ENCODE measurements around the gene SLC6A17. TPM values are rescaled to one million over a fixed set of nuclear protein-coding genes. Genes with fewer than 3 reads are reported as not detected.

SLC6A17 gene
- total RNA-seq, 2 experiments from 2014 or later: not detected

- no peaks in the 10 kb centered on the region for H3K9me3 ChIP-seq (ENCODE audit: control insufficient read depth in 1 of 2, insufficient read depth in 1 of 2, low read length in 2 of 2)
- CTCF ChIA-PET: interaction anchor here (1.0 to 7.3 kb wide), 4 partner anchors 9 to 125 kb away, joined by 4 to 123 read pairs (median 36); partner anchors contain the start of gene RBM15
- Mint-ChIP-seq H3K9me3 (no peaks in the 10 kb centered on the region), H3K4me3 (peak overlapping the region; percentile 84), H3K27me3 (no peaks in the 10 kb centered on the region), H3K4me1 (ENCODE audit: low read depth) (peaks cover 59% of the 10 kb centered on the region), H3K36me3 (ENCODE audit: low read depth) (peaks cover 4% of the 10 kb centered on the region), H3K27ac (peak overlapping the region; percentile 89)
- TF ChIP-seq CTCF (IDR thresholded peaks at IDR 0.05): no peak
- no peak for ATAC-seq (ENCODE audit: poor library complexity)
- H3K27me3 ChIP-seq (ENCODE audit: control insufficient read depth in 1 of 2, insufficient read depth in 2 of 2, low read length in 2 of 2): no peaks in the 10 kb centered on the region
- H3K27ac ChIP-seq (ENCODE audit: low read depth in 1 of 2, low read length in 2 of 2): no peak overlapping the region
- no peaks in the 10 kb centered on the region for H3K36me3 ChIP-seq (ENCODE audit: insufficient read depth, low read length)
- DNase-seq: peak in 3 of 14 experiments; percentile 14 to 37 (median 19)
- POLR2A ChIA-PET: interaction anchor here (0.7 to 6.9 kb wide), 4 partner anchors 9 to 133 kb away, joined by 3 to 199 read pairs (median 5); partner anchors contain the start of gene RBM15
- intact Hi-C loops (cut with DNase I, micrococcal nuclease): loop anchor here in 1 of 2 experiments (5.0 kb wide), 1 partner anchor 405 kb away; no protein-coding TSS in a partner anchor
- H3K4me3 ChIP-seq (ENCODE audit: low read length): no peak overlapping the region
- peaks cover 57% of the 10 kb centered on the region for H3K4me1 ChIP-seq (ENCODE audit: insufficient read depth, low read length)
Observed at GRCh38 chr1:110212169-110213142, 62.2 kb downstream of the SLC6A17 start.

- intact Hi-C loops (cut with DNase I, micrococcal nuclease): loop anchor here in 1 of 2 experiments (5.0 kb wide), 1 partner anchor 404 kb away; no protein-coding TSS in a partner anchor
- CTCF ChIA-PET: interaction anchor here (1.0 to 7.3 kb wide), 4 partner anchors 10 to 125 kb away, joined by 4 to 123 read pairs (median 36); partner anchors contain the start of gene RBM15
Observed at GRCh38 chr1:110213143-110213540, 62.8 kb downstream of the SLC6A17 start.

More at GRCh38 chr1:110213143-110213540, 62.8 kb downstream of the SLC6A17 start:
- no peak overlapping the region for H3K27ac ChIP-seq (ENCODE audit: low read depth in 1 of 2, low read length in 2 of 2)
- Mint-ChIP-seq H3K4me3 (peak overlapping the region; percentile 86), H3K27ac (peak overlapping the region; percentile 89), H3K36me3 (ENCODE audit: low read depth) (peaks cover 4% of the 10 kb centered on the region), H3K27me3 (no peaks in the 10 kb centered on the region), H3K4me1 (ENCODE audit: low read depth) (peaks cover 52% of the 10 kb centered on the region), H3K9me3 (no peaks in the 10 kb centered on the region)
- H3K27me3 ChIP-seq (ENCODE audit: control insufficient read depth in 1 of 2, insufficient read depth in 2 of 2, low read length in 2 of 2): no peaks in the 10 kb centered on the region
- no peak overlapping the region for H3K4me3 ChIP-seq (ENCODE audit: low read length)
- DNase-seq (no peak), ATAC-seq (ENCODE audit: poor library complexity) (no peak)
- no peaks in the 10 kb centered on the region for H3K36me3 ChIP-seq (ENCODE audit: insufficient read depth, low read length)
- peaks cover 50% of the 10 kb centered on the region for H3K4me1 ChIP-seq (ENCODE audit: insufficient read depth, low read length)
- POLR2A ChIA-PET: interaction anchor here (0.7 to 6.9 kb wide), 3 partner anchors 10 to 132 kb away, joined by 3 to 199 read pairs (median 5); partner anchors contain the start of gene RBM15
- no peaks in the 10 kb centered on the region for H3K9me3 ChIP-seq (ENCODE audit: control insufficient read depth in 1 of 2, insufficient read depth in 1 of 2, low read length in 2 of 2)
- TF ChIP-seq CTCF (IDR thresholded peaks at IDR 0.05): no peak
